Stimulated activated CD4-positive, alpha-beta T cell treated with anti-CD3 and anti-CD28 coated beads, Interleukin-15, amount 100 ng/mL, for 1 hour (primary cell): Measurements from ENCODE around the gene LRP10.
"Not testable (repeated sequence)": the region's sequence is repeated elsewhere in the genome, so short reads cannot be mapped to it uniquely, and the experiment has no call there.

ENCODE experiments used
- DNase-seq, 2 donors: peaks; one replicate each; pipeline ENCODE4 v3.0.0-alpha.2; 2020; ENCODE audit warnings: low read depth in 1 of 2, low spot score in 1 of 2

Gene LRP10

GRCh38 chr14:22843123-22843925, 28.2 kb upstream of the LRP10 start:
- no peak for DNase-seq

- no peak for DNase-seq
These were observed 27.1 kb upstream of the LRP10 start for GRCh38 chr14:22844221-22845102.

DNA sequence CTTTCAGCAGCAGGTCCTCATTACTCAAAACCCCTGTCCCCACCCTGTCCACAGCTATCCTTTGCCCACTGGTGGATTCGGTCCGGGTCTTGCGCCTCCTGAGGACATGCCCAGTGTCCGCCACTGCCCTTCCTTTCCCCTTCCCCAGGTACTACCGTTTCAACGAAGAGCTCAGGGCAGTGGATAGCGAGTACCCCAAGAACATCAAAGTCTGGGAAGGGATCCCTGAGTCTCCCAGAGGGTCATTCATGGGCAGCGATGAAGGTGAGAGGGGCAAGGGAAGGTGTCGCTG, 26.5 kb upstream of the LRP10 start:
- no peak for DNase-seq

DNA sequence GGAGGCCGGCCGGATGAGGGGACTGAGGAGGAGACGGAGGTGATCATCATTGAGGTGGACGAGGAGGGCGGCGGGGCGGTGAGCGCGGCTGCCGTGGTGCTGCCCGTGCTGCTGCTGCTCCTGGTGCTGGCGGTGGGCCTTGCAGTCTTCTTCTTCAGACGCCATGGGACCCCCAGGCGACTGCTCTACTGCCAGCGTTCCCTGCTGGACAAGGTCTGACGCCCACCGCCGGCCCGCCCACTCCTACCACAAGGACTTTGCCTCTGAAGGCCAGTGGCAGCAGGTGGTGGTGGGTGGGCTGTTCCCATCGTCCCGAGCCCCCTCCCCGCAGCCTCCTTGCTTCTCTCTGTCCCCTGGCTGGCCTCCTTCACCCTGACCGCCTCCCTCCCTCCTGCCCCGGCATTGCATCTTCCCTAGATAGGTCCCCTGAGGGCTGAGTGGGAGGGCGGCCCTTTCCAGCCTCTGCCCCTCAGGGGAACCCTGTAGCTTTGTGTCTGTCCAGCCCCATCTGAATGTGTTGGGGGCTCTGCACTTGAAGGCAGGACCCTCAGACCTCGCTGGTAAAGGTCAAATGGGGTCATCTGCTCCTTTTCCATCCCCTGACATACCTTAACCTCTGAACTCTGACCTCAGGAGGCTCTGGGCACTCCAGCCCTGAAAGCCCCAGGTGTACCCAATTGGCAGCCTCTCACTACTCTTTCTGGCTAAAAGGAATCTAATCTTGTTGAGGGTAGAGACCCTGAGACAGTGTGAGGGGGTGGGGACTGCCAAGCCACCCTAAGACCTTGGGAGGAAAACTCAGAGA, 25.5 kb upstream of the LRP10 start:
- no peak for DNase-seq

GRCh38 chr14:22846811-22847307, 24.7 kb upstream of the LRP10 start:
- DNase-seq = no peak

- DNase-seq = no peak
These were observed 23.7 kb upstream of the LRP10 start for GRCh38 chr14:22847661-22848341.

GRCh38 chr14:22848351-22849164, 23.0 kb upstream of the LRP10 start:
- no peak for DNase-seq

DNA sequence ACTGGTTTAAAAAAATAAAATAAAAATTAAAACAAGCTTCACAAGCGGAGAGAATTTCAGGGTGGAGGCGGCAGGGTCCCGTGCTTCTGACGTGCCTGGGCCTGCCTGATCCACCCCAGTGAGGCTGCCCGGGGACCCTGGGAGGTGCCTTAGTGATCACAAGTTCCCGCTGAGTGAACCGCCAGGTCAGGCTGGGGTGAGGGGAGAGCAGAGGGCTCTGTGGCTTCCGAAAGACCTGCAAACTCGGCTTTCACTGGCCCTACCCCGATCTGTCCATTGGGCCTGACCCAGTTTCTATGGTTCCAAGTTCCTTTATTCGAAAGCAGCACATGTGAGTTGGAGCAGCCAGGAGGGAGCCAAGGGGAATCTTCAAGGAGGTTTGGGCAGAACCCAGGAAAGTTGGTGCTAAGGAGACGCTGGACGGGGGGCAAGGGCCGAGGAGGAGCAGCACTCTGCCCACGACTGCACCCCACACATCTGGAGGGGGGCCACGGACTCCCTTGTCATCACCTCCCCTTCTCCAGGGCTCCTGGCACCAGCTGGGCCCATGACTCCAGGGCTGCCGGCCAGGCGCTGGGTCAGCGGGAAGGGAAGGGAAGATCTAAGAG, 22.2 kb upstream of the LRP10 start:
- DNase-seq = no peak

DNA sequence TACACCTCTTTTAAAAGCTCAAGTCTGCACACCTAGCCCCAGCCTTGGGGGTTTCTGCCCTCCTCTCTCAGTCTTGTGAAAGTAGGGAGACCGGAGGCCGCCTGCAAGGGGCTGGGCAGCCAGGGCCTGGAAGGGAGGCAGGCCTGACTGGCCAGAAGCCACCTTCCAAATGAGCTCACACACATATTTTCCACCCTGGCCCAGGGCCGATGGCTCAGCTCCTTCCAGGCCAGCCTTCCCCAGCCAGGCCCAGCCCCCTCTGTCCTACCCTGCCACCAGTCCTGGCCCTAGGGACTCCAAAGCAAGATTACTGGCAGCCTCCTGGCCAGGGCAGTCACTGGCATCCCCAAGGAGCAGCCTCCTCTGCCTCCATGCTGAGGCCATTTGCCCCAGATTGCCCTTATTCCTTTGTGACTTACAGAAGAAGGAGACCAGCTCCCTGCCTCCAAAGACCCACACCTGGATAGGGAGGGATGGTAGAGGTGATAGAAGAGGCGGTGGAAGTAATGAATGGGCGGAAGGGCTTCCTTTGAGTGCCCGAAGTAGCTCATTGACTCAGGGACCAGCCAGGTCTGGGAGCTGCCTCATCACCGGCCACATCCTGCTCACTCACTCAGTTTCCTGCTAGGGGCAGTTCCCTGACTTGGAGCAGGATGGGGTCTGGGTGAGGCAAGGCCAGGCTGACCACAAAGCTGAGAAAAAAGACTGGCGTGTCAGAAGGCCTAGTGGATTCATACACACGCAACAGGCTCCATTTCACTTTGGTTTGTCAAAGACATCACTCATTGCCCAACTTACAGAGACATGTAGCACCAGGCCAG, 20.4 kb upstream of the LRP10 start:
- DNase-seq = no peak

GRCh38 chr14:22852178-22852577, 19.4 kb upstream of the LRP10 start:
- not testable (repeated sequence) for DNase-seq

- no peak for DNase-seq
These were observed 19.0 kb upstream of the LRP10 start for GRCh38 chr14:22852599-22852939.

DNA sequence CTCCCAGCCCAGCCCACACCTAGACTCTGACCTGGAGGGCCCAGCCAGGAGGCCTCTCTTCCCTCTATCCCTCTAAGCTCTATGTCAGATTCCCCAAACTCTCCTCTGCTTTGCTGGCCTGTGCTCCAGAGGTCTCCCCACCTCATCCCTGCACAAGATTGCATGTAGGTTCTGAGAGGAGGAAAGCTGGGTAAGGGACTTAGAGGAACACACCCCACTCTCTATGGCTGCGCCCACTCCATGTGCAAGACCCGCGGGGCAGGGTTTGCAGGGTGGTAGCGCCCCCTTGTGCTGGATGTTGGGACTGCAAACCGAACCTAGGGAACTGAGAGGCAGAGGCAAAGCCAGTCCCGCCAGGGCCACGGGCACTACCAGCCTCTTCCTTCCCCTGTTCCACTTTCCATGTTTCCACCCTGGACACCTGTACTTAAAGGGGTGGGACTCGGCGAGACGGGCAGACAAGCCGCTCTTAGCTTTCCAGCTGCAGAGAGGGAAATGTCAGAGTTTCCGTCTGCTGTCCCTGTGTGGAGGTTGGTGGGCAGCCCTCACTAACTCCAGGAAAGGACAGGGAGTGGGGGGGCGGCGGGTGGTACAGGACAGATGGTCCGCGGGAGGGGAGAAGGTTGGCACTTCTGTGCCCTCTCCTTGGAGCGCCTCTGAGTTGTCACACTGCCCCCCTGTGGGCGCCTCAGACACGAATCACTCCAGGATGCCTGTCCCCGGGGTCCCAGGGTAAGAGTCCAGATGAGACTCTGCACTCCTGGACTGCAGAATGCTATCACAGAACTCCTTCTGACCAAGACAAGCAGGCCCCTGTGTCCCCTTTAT, 18.4 kb upstream of the LRP10 start:
- peak; percentile 80 to 93 for DNase-seq

- DNase-seq = not testable (repeated sequence)
These were observed 17.2 kb upstream of the LRP10 start for GRCh38 chr14:22854296-22854695.

DNA sequence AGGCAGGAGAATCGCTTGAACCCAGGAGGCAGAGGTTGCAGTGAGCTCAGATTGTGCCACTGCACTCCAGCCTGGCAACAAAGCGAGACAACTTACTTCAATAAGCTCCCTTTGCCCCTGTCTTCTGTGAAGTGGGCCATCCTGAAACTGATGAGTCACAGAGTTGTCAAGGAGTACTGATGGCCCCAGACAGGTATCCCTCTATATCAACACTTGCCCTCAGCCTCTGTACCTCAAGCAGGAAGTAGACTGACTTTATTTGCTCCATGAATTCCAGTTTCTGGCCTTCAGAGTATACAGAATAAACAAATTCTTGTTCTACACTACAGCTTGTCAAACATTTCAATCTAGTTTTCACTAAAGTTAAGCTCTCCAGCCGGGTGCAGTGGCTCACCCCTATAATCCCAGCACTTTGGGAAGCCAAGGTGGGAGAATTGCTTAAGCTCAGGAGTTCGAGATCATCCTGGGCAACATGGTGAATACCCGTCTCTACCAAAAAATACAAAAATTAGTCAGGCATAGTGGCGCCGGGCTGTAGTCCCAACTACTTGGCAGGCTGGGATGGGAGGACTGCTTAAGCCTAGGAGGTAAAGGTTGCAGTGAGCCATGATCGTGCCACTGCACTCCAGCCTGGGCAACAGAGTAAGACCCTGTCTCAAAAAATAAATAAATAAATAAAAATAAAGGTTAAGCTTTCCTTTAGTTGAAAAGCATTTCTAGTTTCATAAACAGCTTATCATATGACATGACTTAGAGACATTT, 16.4 kb upstream of the LRP10 start:
- no peak for DNase-seq

GRCh38 chr14:22856428-22856827, 15.1 kb upstream of the LRP10 start:
- no peak for DNase-seq

GRCh38 chr14:22860377-22860776, 11.2 kb upstream of the LRP10 start:
- not testable (repeated sequence) for DNase-seq

GRCh38 chr14:22861651-22862050, 9.9 kb upstream of the LRP10 start:
- DNase-seq = no peak
